Adipocyte (in vitro differentiated cells): ENCODE data around the gene CREBBP.

Experiments used
- DNase-seq: peaks from one replicate; pipeline ENCODE4 v3.0.0-alpha.2; 2015; ENCODE audit warnings: low read depth
- H3K27me3 ChIP-seq: replicated peaks from 2 replicates; pipeline ENCODE4 v1.7.0; 2013; ENCODE audit warnings: mild to moderate bottlenecking, low read length, moderate library complexity; ENCODE audit not compliant: control insufficient read depth, insufficient read depth
- H3K36me3 ChIP-seq: 2 replicates; pipeline ENCODE4 v1.7.0; 2013; ENCODE audit warnings: low read length, mild to moderate bottlenecking, moderate library complexity; ENCODE audit not compliant: control insufficient read depth, insufficient read depth, severe bottlenecking
- H3K4me1 ChIP-seq: 2 replicates; pipeline ENCODE4 v1.7.0; 2013; ENCODE audit warnings: mild to moderate bottlenecking, low read length, moderate library complexity; ENCODE audit not compliant: control insufficient read depth, insufficient read depth
- H3K4me3 ChIP-seq: 2 replicates; pipeline ENCODE4 v1.7.0; 2013; ENCODE audit warnings: mild to moderate bottlenecking, low read length, moderate library complexity
- H3K9ac ChIP-seq: 2 replicates; pipeline ENCODE4 v1.7.0; 2013; ENCODE audit warnings: mild to moderate bottlenecking, low read length, moderate library complexity
- H3K9me3 ChIP-seq: 2 replicates; pipeline ENCODE4 v1.7.0; 2013; ENCODE audit warnings: mild to moderate bottlenecking, low read length, moderate library complexity; ENCODE audit not compliant: control insufficient read depth

The CREBBP gene

GRCh38 chr16:3788711-3789374, 91.7 kb downstream of the CREBBP start:
- no peaks in the 10 kb centered on the region for H3K9me3 ChIP-seq
- peaks cover 48% of the 10 kb centered on the region for H3K36me3 ChIP-seq
- H3K4me1 ChIP-seq = peaks cover 20% of the 10 kb centered on the region
- no peaks in the 10 kb centered on the region for H3K27me3 ChIP-seq
- no peak overlapping the region for H3K9ac ChIP-seq
- H3K4me3 ChIP-seq = no peak overlapping the region
- DNase-seq = no peak

- Histone ChIP-seq H3K9ac (no peak overlapping the region), H3K9me3 (no peaks in the 10 kb centered on the region), H3K4me1 (peaks cover 16% of the 10 kb centered on the region), H3K36me3 (peaks cover 46% of the 10 kb centered on the region), H3K27me3 (no peaks in the 10 kb centered on the region), H3K4me3 (no peak overlapping the region)
- no peak for DNase-seq
Observed at GRCh38 chr16:3787924-3788661, 92.4 kb downstream of the CREBBP start.

GRCh38 chr16:3785413-3785812, 95.1 kb downstream of the CREBBP start:
- Histone ChIP-seq H3K36me3 (peaks cover 42% of the 10 kb centered on the region), H3K4me3 (no peak overlapping the region), H3K9ac (no peak overlapping the region), H3K9me3 (no peaks in the 10 kb centered on the region), H3K4me1 (no peaks in the 10 kb centered on the region), H3K27me3 (no peaks in the 10 kb centered on the region)
- no peak for DNase-seq

GRCh38 chr16:3783516-3783915, 97.0 kb downstream of the CREBBP start:
- Histone ChIP-seq H3K27me3 (no peaks in the 10 kb centered on the region), H3K36me3 (peaks cover 48% of the 10 kb centered on the region), H3K4me3 (no peak overlapping the region), H3K4me1 (no peaks in the 10 kb centered on the region), H3K9me3 (no peaks in the 10 kb centered on the region), H3K9ac (no peak overlapping the region)
- DNase-seq = no peak

- Histone ChIP-seq H3K9me3 (no peaks in the 10 kb centered on the region), H3K36me3 (peaks cover 55% of the 10 kb centered on the region), H3K4me3 (no peak overlapping the region)
Observed at GRCh38 chr16:3782566-3782965, 97.9 kb downstream of the CREBBP start.

GRCh38 chr16:3781421-3781820, 99.1 kb downstream of the CREBBP start:
- peaks cover 59% of the 10 kb centered on the region for H3K36me3 ChIP-seq
- no peak for DNase-seq
- no peaks in the 10 kb centered on the region for H3K9me3 ChIP-seq
- no peak overlapping the region for H3K9ac ChIP-seq
- H3K4me3 ChIP-seq = no peak overlapping the region
- no peaks in the 10 kb centered on the region for H3K4me1 ChIP-seq
- H3K27me3 ChIP-seq = no peaks in the 10 kb centered on the region

More at GRCh38 chr16:3782566-3782965, 97.9 kb downstream of the CREBBP start:
- H3K27me3 ChIP-seq = no peaks in the 10 kb centered on the region
- no peak for DNase-seq
- H3K9ac ChIP-seq = no peak overlapping the region
- H3K4me1 ChIP-seq = no peaks in the 10 kb centered on the region

- H3K9ac ChIP-seq = no peak overlapping the region
- H3K27me3 ChIP-seq = no peaks in the 10 kb centered on the region
- no peak overlapping the region for H3K4me3 ChIP-seq
- no peak for DNase-seq
- peaks cover 63% of the 10 kb centered on the region for H3K36me3 ChIP-seq
- H3K9me3 ChIP-seq = no peaks in the 10 kb centered on the region
- no peaks in the 10 kb centered on the region for H3K4me1 ChIP-seq
Observed at GRCh38 chr16:3780570-3780969, 99.9 kb downstream of the CREBBP start.

GRCh38 chr16:3776316-3776715, 104.2 kb downstream of the CREBBP start:
- Histone ChIP-seq H3K9me3 (no peaks in the 10 kb centered on the region), H3K36me3 (peaks cover 72% of the 10 kb centered on the region), H3K27me3 (no peaks in the 10 kb centered on the region), H3K4me3 (no peak overlapping the region), H3K4me1 (peaks cover 26% of the 10 kb centered on the region), H3K9ac (no peak overlapping the region)
- no peak for DNase-seq

GRCh38 chr16:3774819-3775218, 105.7 kb downstream of the CREBBP start:
- DNase-seq = no peak
- Histone ChIP-seq H3K4me3 (no peak overlapping the region), H3K36me3 (peaks cover 69% of the 10 kb centered on the region), H3K27me3 (no peaks in the 10 kb centered on the region), H3K4me1 (peaks cover 26% of the 10 kb centered on the region), H3K9me3 (no peaks in the 10 kb centered on the region), H3K9ac (no peak overlapping the region)

GRCh38 chr16:3774156-3774767, 106.3 kb downstream of the CREBBP start:
- Histone ChIP-seq H3K27me3 (no peaks in the 10 kb centered on the region), H3K36me3 (peaks cover 69% of the 10 kb centered on the region), H3K4me3 (no peak overlapping the region), H3K4me1 (peaks cover 26% of the 10 kb centered on the region), H3K9me3 (no peaks in the 10 kb centered on the region), H3K9ac (no peak overlapping the region)
- peak; percentile 29 for DNase-seq

- no peaks in the 10 kb centered on the region for H3K27me3 ChIP-seq
- no peak overlapping the region for H3K9ac ChIP-seq
- H3K4me3 ChIP-seq = no peak overlapping the region
- no peak for DNase-seq
- peaks cover 71% of the 10 kb centered on the region for H3K36me3 ChIP-seq
- peaks cover 26% of the 10 kb centered on the region for H3K4me1 ChIP-seq
- no peaks in the 10 kb centered on the region for H3K9me3 ChIP-seq
Observed at GRCh38 chr16:3773663-3774062, 106.8 kb downstream of the CREBBP start.
